Effector memory CD8-positive, alpha-beta T cell (primary cell): ENCODE data around the gene NPPA.
"Not testable (repeated sequence)": the region's sequence is repeated elsewhere in the genome, so short reads cannot be mapped to it uniquely, and the experiment has no call there.

Source experiments
- ATAC-seq: fragments of 150-1000 bp; cut with Tn5 transposase; replicated peaks from 2 replicates; pipeline ENCODE4 v1.10.0; 2021; ENCODE audit warnings: mild to moderate bottlenecking, moderate library complexity
- DNase-seq, 3 experiments: peaks; one replicate each; pipeline ENCODE4 v3.0.0; 2021
- H3K27ac Mint-ChIP-seq, 2 donors: one replicate each; pipeline ENCODE4 v1.8.0; 2022; ENCODE audit warnings: mild to moderate bottlenecking in 2 of 2, mixed read lengths in 2 of 2, moderate library complexity in 2 of 2
- H3K27me3 Mint-ChIP-seq, 2 donors: one replicate each; pipeline ENCODE4 v1.8.0; 2022; ENCODE audit warnings: mixed read lengths in 2 of 2
- H3K36me3 Mint-ChIP-seq: one replicate; pipeline ENCODE4 v1.8.0; 2022; ENCODE audit warnings: mild to moderate bottlenecking, moderate library complexity, mixed read lengths; ENCODE audit not compliant: insufficient read depth
- H3K4me1 Mint-ChIP-seq, 2 donors: one replicate each; pipeline ENCODE4 v1.8.0; 2022; ENCODE audit warnings: low read depth in 2 of 2, mixed read lengths in 2 of 2
- H3K4me3 Mint-ChIP-seq, 2 donors: one replicate each; pipeline ENCODE4 v1.8.0; 2022; ENCODE audit warnings: mild to moderate bottlenecking in 2 of 2, mixed read lengths in 2 of 2, moderate library complexity in 2 of 2
- H3K9me3 Mint-ChIP-seq, 2 donors: one replicate each; pipeline ENCODE4 v1.8.0; 2022; ENCODE audit warnings: mixed read lengths in 2 of 2

Gene NPPA

GRCh38 chr1:11803924-11804665, 43.5 kb downstream of the NPPA start:
- not testable (repeated sequence) for ATAC-seq, DNase-seq, H3K9me3 Mint-ChIP-seq, H3K27me3 Mint-ChIP-seq
- Mint-ChIP-seq H3K4me3 (peak overlapping the region; percentile 92 to 96), H3K27ac (peak overlapping the region; percentile 74 to 78), H3K36me3 (peaks cover 31% of the 10 kb centered on the region), H3K4me1 (peaks cover 44 to 53% of the 10 kb centered on the region in 2 donors)

GRCh38 chr1:11802973-11803885, 44.4 kb downstream of the NPPA start:
- peak; percentile 38 for ATAC-seq
- no peaks in the 10 kb centered on the region for H3K9me3 Mint-ChIP-seq
- peaks cover 44 to 52% of the 10 kb centered on the region in 2 donors for H3K4me1 Mint-ChIP-seq
- peak overlapping the region; percentile 74 to 78 for H3K27ac Mint-ChIP-seq
- DNase-seq, result peak; percentile 69 to 71 (median 70)
- peaks cover 34% of the 10 kb centered on the region for H3K36me3 Mint-ChIP-seq
- H3K27me3 Mint-ChIP-seq, result no peaks in the 10 kb centered on the region
- H3K4me3 Mint-ChIP-seq, result peak overlapping the region; percentile 92 to 96

- Mint-ChIP-seq H3K27ac (peak overlapping the region; percentile 74 to 78), H3K27me3 (no peaks in the 10 kb centered on the region), H3K4me3 (peak overlapping the region; percentile 92 to 96), H3K4me1 (peaks cover 44 to 50% of the 10 kb centered on the region in 2 donors), H3K36me3 (peaks cover 34% of the 10 kb centered on the region), H3K9me3 (no peaks in the 10 kb centered on the region)
- ATAC-seq, result no peak
- DNase-seq, result no peak
Measured at GRCh38 chr1:11802616-11802972, 45.0 kb downstream of the NPPA start.

GRCh38 chr1:11800756-11801433, 46.7 kb downstream of the NPPA start:
- no peaks in the 10 kb centered on the region for H3K27me3 Mint-ChIP-seq
- peaks cover 35 to 38% of the 10 kb centered on the region in 2 donors for H3K4me1 Mint-ChIP-seq
- H3K4me3 Mint-ChIP-seq, result peak overlapping the region in 1 of 2 donors; percentile 19
- ATAC-seq (no peak), DNase-seq (no peak)
- H3K27ac Mint-ChIP-seq, result no peak overlapping the region
- no peaks in the 10 kb centered on the region for H3K9me3 Mint-ChIP-seq
- peaks cover 29% of the 10 kb centered on the region for H3K36me3 Mint-ChIP-seq

- H3K4me1 Mint-ChIP-seq, result peaks cover 33 to 37% of the 10 kb centered on the region in 2 donors
Measured at GRCh38 chr1:11800391-11800755, 47.2 kb downstream of the NPPA start.

GRCh38 chr1:11799896-11800295, 47.7 kb downstream of the NPPA start:
- no peak for ATAC-seq
- Mint-ChIP-seq H3K27me3 (no peaks in the 10 kb centered on the region), H3K4me1 (peaks cover 29 to 33% of the 10 kb centered on the region in 2 donors), H3K4me3 (no peak overlapping the region), H3K9me3 (no peaks in the 10 kb centered on the region), H3K36me3 (peaks cover 35% of the 10 kb centered on the region), H3K27ac (no peak overlapping the region)
- DNase-seq, result no peak

More at GRCh38 chr1:11800391-11800755, 47.2 kb downstream of the NPPA start:
- Mint-ChIP-seq H3K27me3 (no peaks in the 10 kb centered on the region), H3K27ac (no peak overlapping the region), H3K4me3 (no peak overlapping the region), H3K36me3 (peaks cover 33% of the 10 kb centered on the region), H3K9me3 (no peaks in the 10 kb centered on the region)
- DNase-seq (no peak), ATAC-seq (no peak)

- H3K4me1 Mint-ChIP-seq, result peaks cover 21 to 25% of the 10 kb centered on the region in 2 donors
- ATAC-seq (no peak), DNase-seq (no peak)
- no peaks in the 10 kb centered on the region for H3K27me3 Mint-ChIP-seq
- H3K4me3 Mint-ChIP-seq, result no peak overlapping the region
- peaks cover 35% of the 10 kb centered on the region for H3K36me3 Mint-ChIP-seq
- no peaks in the 10 kb centered on the region for H3K9me3 Mint-ChIP-seq
- H3K27ac Mint-ChIP-seq, result no peak overlapping the region
Measured at GRCh38 chr1:11799099-11799498, 48.5 kb downstream of the NPPA start.

- peaks cover 7 to 10% of the 10 kb centered on the region in 2 donors for H3K4me1 Mint-ChIP-seq
- H3K27me3 Mint-ChIP-seq, result no peaks in the 10 kb centered on the region
- H3K36me3 Mint-ChIP-seq, result peaks cover 37% of the 10 kb centered on the region
- DNase-seq (no peak), ATAC-seq (no peak)
- H3K9me3 Mint-ChIP-seq, result no peaks in the 10 kb centered on the region
- H3K4me3 Mint-ChIP-seq, result no peak overlapping the region
- H3K27ac Mint-ChIP-seq, result no peak overlapping the region
Measured at GRCh38 chr1:11797525-11798216, 49.9 kb downstream of the NPPA start.

- no peak for ATAC-seq
- no peaks in the 10 kb centered on the region for H3K9me3 Mint-ChIP-seq
- no peaks in the 10 kb centered on the region for H3K27me3 Mint-ChIP-seq
- no peak for DNase-seq
- no peak overlapping the region for H3K4me3 Mint-ChIP-seq
- peaks cover 2 to 6% of the 10 kb centered on the region in 2 donors for H3K4me1 Mint-ChIP-seq
- peaks cover 39% of the 10 kb centered on the region for H3K36me3 Mint-ChIP-seq
- H3K27ac Mint-ChIP-seq, result no peak overlapping the region
Measured at GRCh38 chr1:11796036-11796828, 51.4 kb downstream of the NPPA start.
